Fibroblast of lung (primary cell): ENCODE measurements around the gene PATJ. TPM values are rescaled to one million over a fixed set of nuclear protein-coding genes. Genes with fewer than 3 reads are reported as not detected.

Experiments used
- DNase-seq, 2 donors: peaks; one replicate each; pipeline versions ENCODE4 v3.0.0 to v3.0.0-alpha.2; 2010; ENCODE audit warnings: low read depth in 2 of 2
- H2AFZ ChIP-seq: 2 replicates; pipeline ENCODE4 v1.5.1; 2012; ENCODE audit warnings: low read length, control low read depth, inconsistent platforms
- H3K27ac ChIP-seq: 2 replicates; pipeline ENCODE4 v1.5.1; 2011; ENCODE audit warnings: low read length, control low read depth; ENCODE audit not compliant: insufficient read depth
- H3K27me3 ChIP-seq: 2 replicates; pipeline ENCODE4 v1.5.1; 2011; ENCODE audit warnings: mild to moderate bottlenecking, low read length; ENCODE audit not compliant: control insufficient read depth, insufficient read depth
- H3K36me3 ChIP-seq: 2 replicates; pipeline ENCODE4 v1.5.1; 2011; ENCODE audit warnings: low read length; ENCODE audit not compliant: control insufficient read depth, insufficient read depth
- H3K4me1 ChIP-seq: 2 replicates; pipeline ENCODE4 v1.5.1; 2011; ENCODE audit warnings: low read length; ENCODE audit not compliant: control insufficient read depth, insufficient read depth; ENCODE audit errors: extremely low read depth
- H3K4me2 ChIP-seq: 2 replicates; pipeline ENCODE4 v1.5.1; 2011; ENCODE audit warnings: low read length, control low read depth; ENCODE audit not compliant: insufficient read depth; ENCODE audit errors: extremely low read depth
- H3K4me3 ChIP-seq, 4 experiments: fragments of 200-600 bp in 1 of 4; sonication (generic) in 1 of 4; replicated peaks in 1 of 4; 2 replicates each; pipeline ENCODE4 v1.5.1; 2011 to 2016; ENCODE audit warnings: low read length in 4 of 4, low read depth in 3 of 4, mild to moderate bottlenecking in 3 of 4, control low read depth in 2 of 4, inconsistent platforms in 1 of 4, mixed read lengths in 1 of 4; ENCODE audit not compliant: insufficient read depth in 1 of 4; ENCODE audit errors: control extremely low read depth in 1 of 4
- H3K79me2 ChIP-seq: 2 replicates; pipeline ENCODE4 v1.5.1; 2012; ENCODE audit warnings: mild to moderate bottlenecking, low read length, inconsistent platforms; ENCODE audit not compliant: control insufficient read depth, insufficient read depth
- H3K9ac ChIP-seq: 2 replicates; pipeline ENCODE4 v1.5.1; 2011; ENCODE audit warnings: mild to moderate bottlenecking, low read length, control low read depth; ENCODE audit not compliant: insufficient read depth
- H3K9me3 ChIP-seq: 2 replicates; pipeline ENCODE4 v1.5.1; 2012; ENCODE audit warnings: low read depth, low read length; ENCODE audit not compliant: control insufficient read depth, insufficient read depth
- H4K20me1 ChIP-seq: 2 replicates; pipeline ENCODE4 v1.5.1; 2011; ENCODE audit warnings: low read length; ENCODE audit not compliant: control insufficient read depth, insufficient read depth; ENCODE audit errors: extremely low read depth
- EZH2 ChIP-seq: IDR thresholded peaks from 2 replicates; pipeline ENCODE4 v1.5.1; 2012; ENCODE audit warnings: low read length, control low read depth, mild to moderate bottlenecking; ENCODE audit errors: missing control alignments
- polyA plus RNA-seq, 2 donors: library from polyadenylated mRNA; depleted of rRNA in 1 of 2; stranded (reverse) in 1 of 2; unstranded in 1 of 2; fragments of >200 nt; gene quantifications; 2 replicates each; pipeline ENCODE4 v1.2.1, GENCODE V29; 2011 to 2012; ENCODE audit warnings: missing spikeins in 1 of 2
- total RNA-seq: library from RNA; depleted of rRNA; stranded (reverse); fragments of >200 nt; gene quantifications from 2 replicates; pipeline ENCODE4 v1.2.1, GENCODE V29; 2014
- TF ChIP-seq, protein P1 (sequence below), 2 donors: IDR thresholded peaks in 1 of 2; conservative IDR thresholded peaks in 1 of 2; 1 replicate in 1 of 2; 2 replicates in 1 of 2; pipeline ENCODE4 v1.5.1; 2011 to 2012; ENCODE audit warnings: low read length in 2 of 2, control low read depth in 1 of 2, inconsistent platforms in 1 of 2, low read depth in 1 of 2, mild to moderate bottlenecking in 1 of 2

PATJ gene
- total and polyA plus RNA-seq, 2 donors (not counting 1 experiment from before 2014, with no cell fraction given), result 2.5 to 12.4 TPM

DNA sequence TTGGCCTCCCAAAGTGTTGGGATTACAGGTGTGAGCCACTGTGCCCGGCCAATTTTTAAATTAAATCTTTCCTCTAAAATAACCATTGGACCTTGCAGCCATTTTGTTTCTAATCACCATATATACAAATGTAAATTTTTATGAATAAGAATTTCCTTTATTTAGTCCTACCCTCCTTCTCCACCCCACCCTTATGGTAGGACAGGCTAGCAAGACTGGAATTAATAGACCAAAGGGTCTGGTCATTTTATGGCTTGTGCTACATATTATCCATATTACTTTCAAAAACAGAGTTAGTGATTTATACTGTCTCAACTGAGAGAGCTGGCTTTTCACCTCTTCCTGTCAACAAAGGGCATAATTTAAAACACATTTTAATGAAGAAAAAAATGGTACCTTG is 478.9 kb downstream of the PATJ start:
- Histone ChIP-seq H3K4me3 (no peak overlapping the region), H3K79me2 (no peaks in the 10 kb centered on the region), H2AFZ (no peak overlapping the region), H3K27me3 (no peaks in the 10 kb centered on the region), H3K36me3 (no peaks in the 10 kb centered on the region), H3K4me2 (no peak overlapping the region), H3K9me3 (no peaks in the 10 kb centered on the region), H3K9ac (no peak overlapping the region), H3K4me1 (no peaks in the 10 kb centered on the region), H4K20me1 (no peaks in the 10 kb centered on the region), H3K27ac (no peak overlapping the region)
- TF ChIP-seq, protein P1, sequence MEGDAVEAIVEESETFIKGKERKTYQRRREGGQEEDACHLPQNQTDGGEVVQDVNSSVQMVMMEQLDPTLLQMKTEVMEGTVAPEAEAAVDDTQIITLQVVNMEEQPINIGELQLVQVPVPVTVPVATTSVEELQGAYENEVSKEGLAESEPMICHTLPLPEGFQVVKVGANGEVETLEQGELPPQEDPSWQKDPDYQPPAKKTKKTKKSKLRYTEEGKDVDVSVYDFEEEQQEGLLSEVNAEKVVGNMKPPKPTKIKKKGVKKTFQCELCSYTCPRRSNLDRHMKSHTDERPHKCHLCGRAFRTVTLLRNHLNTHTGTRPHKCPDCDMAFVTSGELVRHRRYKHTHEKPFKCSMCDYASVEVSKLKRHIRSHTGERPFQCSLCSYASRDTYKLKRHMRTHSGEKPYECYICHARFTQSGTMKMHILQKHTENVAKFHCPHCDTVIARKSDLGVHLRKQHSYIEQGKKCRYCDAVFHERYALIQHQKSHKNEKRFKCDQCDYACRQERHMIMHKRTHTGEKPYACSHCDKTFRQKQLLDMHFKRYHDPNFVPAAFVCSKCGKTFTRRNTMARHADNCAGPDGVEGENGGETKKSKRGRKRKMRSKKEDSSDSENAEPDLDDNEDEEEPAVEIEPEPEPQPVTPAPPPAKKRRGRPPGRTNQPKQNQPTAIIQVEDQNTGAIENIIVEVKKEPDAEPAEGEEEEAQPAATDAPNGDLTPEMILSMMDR (conservative IDR thresholded peaks at IDR 0.05 in 1 of 2, IDR thresholded peaks at IDR 0.05 in 1 of 2; ENCODE audit: low read depth in 1 of 2, low read length in 2 of 2), result no peak
- TF ChIP-seq EZH2, result no peak
- DNase-seq, result no peak

DNA sequence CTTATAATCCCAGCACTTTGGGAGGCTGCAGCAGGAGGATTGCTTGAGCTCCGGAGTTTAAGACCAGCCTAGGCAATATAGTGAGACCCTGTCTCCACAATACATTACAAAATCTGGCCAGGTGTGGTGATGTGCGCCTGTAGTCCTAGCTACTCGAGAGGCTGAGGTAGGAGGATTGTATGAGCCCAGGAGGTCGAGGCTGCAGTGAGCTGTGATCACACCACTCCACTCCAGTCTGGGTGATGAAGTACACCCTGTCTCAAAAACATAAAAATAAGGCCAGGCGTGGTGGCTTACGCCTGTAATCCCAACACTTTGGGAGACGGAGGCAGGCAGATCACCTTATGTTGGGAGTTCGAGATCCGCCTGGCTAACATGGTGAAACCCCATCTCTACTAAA is 480.0 kb downstream of the PATJ start:
- Histone ChIP-seq H4K20me1 (no peaks in the 10 kb centered on the region), H3K27ac (no peak overlapping the region), H3K27me3 (no peaks in the 10 kb centered on the region), H2AFZ (no peak overlapping the region), H3K4me1 (no peaks in the 10 kb centered on the region), H3K4me3 (no peak overlapping the region), H3K4me2 (no peak overlapping the region), H3K9ac (no peak overlapping the region), H3K9me3 (no peaks in the 10 kb centered on the region), H3K79me2 (no peaks in the 10 kb centered on the region), H3K36me3 (no peaks in the 10 kb centered on the region)
- TF ChIP-seq, protein P1 (conservative IDR thresholded peaks at IDR 0.05 in 1 of 2, IDR thresholded peaks at IDR 0.05 in 1 of 2; ENCODE audit: low read depth in 1 of 2, low read length in 2 of 2), result no peak
- no peak for TF ChIP-seq EZH2
- no peak for DNase-seq

DNA sequence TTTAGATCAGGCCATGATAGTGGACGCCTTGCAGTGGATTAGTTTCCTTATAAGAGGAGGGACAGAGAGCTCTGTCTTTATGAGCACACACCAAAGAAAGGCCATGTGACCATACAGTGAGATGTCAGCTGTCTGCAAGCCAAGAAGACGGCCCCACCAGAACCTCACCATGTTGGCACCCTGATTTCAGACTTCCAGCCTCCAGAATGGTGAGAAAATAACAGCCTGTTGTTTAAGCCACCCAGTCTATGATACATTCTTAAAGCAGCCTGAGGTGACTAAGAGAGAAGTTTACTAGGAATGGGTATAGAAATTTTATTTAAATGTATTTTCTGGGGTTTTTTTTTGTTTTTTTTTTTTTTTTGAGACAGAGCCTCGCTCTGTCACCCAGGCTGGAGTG is 481.9 kb downstream of the PATJ start:
- Histone ChIP-seq H3K79me2 (no peaks in the 10 kb centered on the region), H3K36me3 (no peaks in the 10 kb centered on the region), H2AFZ (no peak overlapping the region), H3K27me3 (no peaks in the 10 kb centered on the region), H3K4me2 (no peak overlapping the region), H4K20me1 (no peaks in the 10 kb centered on the region), H3K9me3 (no peaks in the 10 kb centered on the region), H3K9ac (no peak overlapping the region), H3K4me3 (no peak overlapping the region), H3K27ac (no peak overlapping the region), H3K4me1 (no peaks in the 10 kb centered on the region)
- no peak for DNase-seq
- TF ChIP-seq EZH2, result no peak

DNA sequence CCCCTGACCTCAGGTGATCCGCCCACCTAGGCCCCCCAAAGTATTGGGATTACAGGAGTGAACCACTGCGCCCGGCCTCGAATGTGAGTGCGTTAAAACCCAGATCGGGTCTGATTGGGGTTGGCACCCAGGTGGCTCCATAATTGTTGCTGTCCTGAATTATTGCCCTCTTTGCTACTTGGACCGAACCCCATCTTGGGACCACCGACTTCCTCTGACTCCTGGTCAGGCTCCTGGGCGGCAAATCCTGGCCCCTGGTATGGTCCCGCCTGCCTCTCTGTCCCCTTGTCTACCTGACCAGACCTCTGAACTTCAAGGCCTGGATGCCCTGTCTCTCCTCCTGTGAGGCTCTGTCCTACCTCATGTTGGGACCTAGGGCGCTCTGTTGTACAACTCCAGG is 485.2 kb downstream of the PATJ start:
- no peak for DNase-seq
- no peaks in the 10 kb centered on the region for H4K20me1 ChIP-seq

More for the DNA sequence above, 485.2 kb downstream of the PATJ start:
- Histone ChIP-seq H3K9ac (no peak overlapping the region), H3K4me1 (no peaks in the 10 kb centered on the region), H3K36me3 (no peaks in the 10 kb centered on the region), H3K27ac (no peak overlapping the region), H3K9me3 (no peaks in the 10 kb centered on the region), H3K79me2 (no peaks in the 10 kb centered on the region), H3K4me3 (no peak overlapping the region), H3K27me3 (no peaks in the 10 kb centered on the region), H2AFZ (no peak overlapping the region), H3K4me2 (no peak overlapping the region)
- TF ChIP-seq, protein P1 (conservative IDR thresholded peaks at IDR 0.05 in 1 of 2, IDR thresholded peaks at IDR 0.05 in 1 of 2; ENCODE audit: low read depth in 1 of 2, low read length in 2 of 2), result no peak
- no peak for TF ChIP-seq EZH2
